Activated CD8-positive, alpha-beta memory T cell treated with anti-CD3 and anti-CD28 coated beads, Interleukin-2, amount 50 U/mL, for 24 hours (primary cell): ENCODE data around the gene MLKL.

Experiments used
- DNase-seq: peaks from one replicate; pipeline ENCODE4 v3.0.0-alpha.2; 2020; ENCODE audit errors: extremely low read depth

Gene MLKL

GRCh38 chr16:74650966-74651567 is 49.6 kb downstream of the MLKL start:
- no peak for DNase-seq

- no peak for DNase-seq
Measured at GRCh38 chr16:74649839-74650504, 50.7 kb downstream of the MLKL start.

- DNase-seq: no peak
Measured at GRCh38 chr16:74641969-74642368, 58.7 kb downstream of the MLKL start.

GRCh38 chr16:74637742-74638453 is 62.8 kb downstream of the MLKL start:
- no peak for DNase-seq

GRCh38 chr16:74635303-74635702 is 65.4 kb downstream of the MLKL start:
- no peak for DNase-seq

GRCh38 chr16:74633686-74634085 is 67.0 kb downstream of the MLKL start:
- no peak for DNase-seq

- no peak for DNase-seq
Measured at GRCh38 chr16:74627506-74628220, 73.0 kb downstream of the MLKL start.

GRCh38 chr16:74626741-74627416 is 73.8 kb downstream of the MLKL start:
- DNase-seq: no peak

- no peak for DNase-seq
Measured at GRCh38 chr16:74625500-74626350, 74.9 kb downstream of the MLKL start.

GRCh38 chr16:74623839-74624235 is 76.8 kb downstream of the MLKL start:
- DNase-seq: no peak

GRCh38 chr16:74623214-74623838 is 77.3 kb downstream of the MLKL start:
- no peak for DNase-seq

GRCh38 chr16:74622005-74622404 is 78.7 kb downstream of the MLKL start:
- DNase-seq: no peak
